ENCODE measurements around the gene LDLRAD3.

- TF ChIP-seq CTCF (IDR thresholded peaks at IDR 0.05) (no peak), MAX (IDR thresholded peaks at IDR 0.05; ENCODE audit: low read depth) (no peak), POLR2AphosphoS5 (IDR thresholded peaks at IDR 0.05; ENCODE audit: low read depth, low read length) (no peak), RCOR1 (IDR thresholded peaks at IDR 0.05; ENCODE audit: low read length) (no peak), TEAD4 (IDR thresholded peaks at IDR 0.05; ENCODE audit: borderline replicate concordance, insufficient read depth) (no peak), CHD2 (IDR thresholded peaks at IDR 0.05; ENCODE audit: low read length, partially characterized antibody) (no peak), NRF1 (IDR thresholded peaks at IDR 0.05; ENCODE audit: low read depth, low read length) (no peak), EP300 (IDR thresholded peaks at IDR 0.05; ENCODE audit: borderline replicate concordance in 1 of 2, low read depth in 1 of 2, low read length in 1 of 2) (no peak), GATA2 (CRISPR knock-in tag; IDR thresholded peaks at IDR 0.05) (no peak), YY1 (IDR thresholded peaks at IDR 0.05; ENCODE audit: low read depth) (no peak), RAD21 (IDR thresholded peaks at IDR 0.05; ENCODE audit: low read length) (no peak)
- TF ChIP-seq, protein P1, sequence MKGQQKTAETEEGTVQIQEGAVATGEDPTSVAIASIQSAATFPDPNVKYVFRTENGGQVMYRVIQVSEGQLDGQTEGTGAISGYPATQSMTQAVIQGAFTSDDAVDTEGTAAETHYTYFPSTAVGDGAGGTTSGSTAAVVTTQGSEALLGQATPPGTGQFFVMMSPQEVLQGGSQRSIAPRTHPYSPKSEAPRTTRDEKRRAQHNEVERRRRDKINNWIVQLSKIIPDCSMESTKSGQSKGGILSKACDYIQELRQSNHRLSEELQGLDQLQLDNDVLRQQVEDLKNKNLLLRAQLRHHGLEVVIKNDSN (IDR thresholded peaks at IDR 0.05; ENCODE audit: borderline replicate concordance, low read depth), result no peak
Observed at GRCh38 chr11:35981581-35981980, 37.7 kb downstream of the LDLRAD3 start.

All from SK-N-SH (cell line).